HG02981 (cell line): ENCODE measurements around the gene BUD31.
"Not testable (repeated sequence)": the region's sequence is repeated elsewhere in the genome, so short reads cannot be mapped to it uniquely, and the experiment has no call there.

Source experiments
- ATAC-seq: cut with Tn5 transposase; IDR thresholded peaks from one replicate; pipeline ENCODE4 v1.9.1; 2021; ENCODE audit warnings: mild to moderate bottlenecking, moderate library complexity; ENCODE audit not compliant: unreplicated experiment

BUD31 gene

GRCh38 chr7:99397297-99397983 is 11.3 kb upstream of the BUD31 start:
- no peak for ATAC-seq

GRCh38 chr7:99398891-99399445 is 9.8 kb upstream of the BUD31 start:
- no peak for ATAC-seq

- ATAC-seq, result no peak
These were observed 9.2 kb upstream of the BUD31 start for GRCh38 chr7:99399597-99399996.

- no peak for ATAC-seq
These were observed 5.9 kb upstream of the BUD31 start for GRCh38 chr7:99402854-99403253.

GRCh38 chr7:99403764-99404163 is 5.0 kb upstream of the BUD31 start:
- no peak for ATAC-seq

GRCh38 chr7:99404235-99404976 is 4.4 kb upstream of the BUD31 start:
- no peak for ATAC-seq

GRCh38 chr7:99404977-99405320 is 3.8 kb upstream of the BUD31 start:
- no peak for ATAC-seq

GRCh38 chr7:99406557-99406956 is 2.2 kb upstream of the BUD31 start:
- ATAC-seq, result no peak

- no peak for ATAC-seq
These were observed 844 bp upstream of the BUD31 start for GRCh38 chr7:99407872-99408378.

GRCh38 chr7:99409192-99409572 is 413 bp downstream of the BUD31 start:
- ATAC-seq, result no peak

GRCh38 chr7:99409806-99410205 is 1.0 kb downstream of the BUD31 start:
- no peak for ATAC-seq

GRCh38 chr7:99410635-99411034 is 1.9 kb downstream of the BUD31 start:
- no peak for ATAC-seq

GRCh38 chr7:99415513-99416127 is 6.9 kb downstream of the BUD31 start:
- ATAC-seq, result not testable (repeated sequence)

- no peak for ATAC-seq
These were observed 9.5 kb downstream of the BUD31 start for GRCh38 chr7:99418260-99418659.

GRCh38 chr7:99419323-99420021 is 10.7 kb downstream of the BUD31 start:
- no peak for ATAC-seq

GRCh38 chr7:99420213-99420612 is 11.4 kb downstream of the BUD31 start:
- no peak for ATAC-seq

- ATAC-seq, result no peak
These were observed 12.2 kb downstream of the BUD31 start for GRCh38 chr7:99420986-99421385.

- ATAC-seq, result no peak
These were observed 13.4 kb downstream of the BUD31 start for GRCh38 chr7:99422186-99422585.

GRCh38 chr7:99422625-99423024 is 13.9 kb downstream of the BUD31 start:
- no peak for ATAC-seq

GRCh38 chr7:99424932-99425730 is 16.4 kb downstream of the BUD31 start:
- no peak for ATAC-seq
